SK-N-SH treated with all-trans-retinoic acid at 6 μM for 48 hours (cell line): Measurements from ENCODE around the gene TSSK2.

Source experiments
- ATAC-seq: fragments of 200-7000 bp; cut with Tn5 transposase; 3 replicates; pipeline ENCODE4 v1.9.1; 2020; ENCODE audit warnings: mild to moderate bottlenecking, moderate library complexity
- ARNTL ChIP-seq: fragments of 450-650 bp; formaldehyde crosslinking; IDR thresholded peaks from 2 replicates; pipeline ENCODE4 v1.5.0; 2020; ENCODE audit warnings: low read depth, mild to moderate bottlenecking, moderate library complexity, borderline replicate concordance
- CSDC2 ChIP-seq: fragments of 250-450 bp; sonication (Bioruptor Pico); IDR thresholded peaks from 2 replicates; pipeline ENCODE4 v1.5.0; 2020; ENCODE audit warnings: mild to moderate bottlenecking, moderate library complexity
- CSRNP3 ChIP-seq: fragments of 250-450 bp; sonication (Bioruptor Pico); IDR thresholded peaks from 2 replicates; pipeline ENCODE4 v1.5.1; 2021; ENCODE audit warnings: mild to moderate bottlenecking, moderate library complexity
- ESRRG ChIP-seq: fragments of 250-450 bp; sonication (Bioruptor Pico); IDR thresholded peaks from 2 replicates; pipeline ENCODE4 v1.6.1; 2021; ENCODE audit warnings: mild to moderate bottlenecking
- GLIS3 ChIP-seq: fragments of 250-450 bp; sonication (Bioruptor Pico); IDR thresholded peaks from 2 replicates; pipeline ENCODE4 v1.5.0; 2020; ENCODE audit warnings: mild to moderate bottlenecking, moderate library complexity
- ISL1 ChIP-seq: fragments of 250-450 bp; sonication (Bioruptor Pico); IDR thresholded peaks from 2 replicates; pipeline ENCODE4 v2.1.2; 2022; ENCODE audit warnings: mild to moderate bottlenecking, moderate library complexity
- OSR1 ChIP-seq: fragments of 250-450 bp; sonication (Bioruptor Pico); IDR thresholded peaks from 2 replicates; pipeline ENCODE4 v1.8.0; 2022; ENCODE audit warnings: moderate library complexity, mild to moderate bottlenecking, inconsistent platforms
- PATZ1 ChIP-seq: fragments of 250-450 bp; sonication (Bioruptor Pico); IDR thresholded peaks from 2 replicates; pipeline ENCODE4 v1.8.0; 2020; ENCODE audit warnings: mild to moderate bottlenecking, moderate library complexity, borderline replicate concordance
- POU6F1 ChIP-seq: fragments of 250-450 bp; sonication (Bioruptor Pico); IDR thresholded peaks from 2 replicates; pipeline ENCODE4 v1.8.0; 2021; ENCODE audit warnings: low read depth, mild to moderate bottlenecking, moderate library complexity, borderline replicate concordance
- PPARA ChIP-seq: fragments of 250-450 bp; sonication (Bioruptor Pico); IDR thresholded peaks from 2 replicates; pipeline ENCODE4 v1.5.0; 2020; ENCODE audit warnings: mild to moderate bottlenecking, borderline replicate concordance
- RARB ChIP-seq: fragments of 250-450 bp; sonication (Bioruptor Pico); IDR thresholded peaks from 2 replicates; pipeline ENCODE4 v1.8.0; 2021; ENCODE audit warnings: mild to moderate bottlenecking, moderate library complexity
- SNAI2 ChIP-seq: fragments of 250-450 bp; sonication (Bioruptor Pico); IDR thresholded peaks from 2 replicates; pipeline ENCODE4 v1.5.0; 2020; ENCODE audit warnings: mild to moderate bottlenecking, moderate library complexity
- TCF4 ChIP-seq: fragments of 250-450 bp; sonication (Bioruptor Pico); IDR thresholded peaks from 2 replicates; pipeline ENCODE4 v1.8.0; 2021; ENCODE audit warnings: mild to moderate bottlenecking, moderate library complexity, borderline replicate concordance
- TOX ChIP-seq: fragments of 250-450 bp; sonication (Bioruptor Pico); IDR thresholded peaks from 2 replicates; pipeline ENCODE4 v1.8.0; 2021; ENCODE audit warnings: mild to moderate bottlenecking, moderate library complexity, borderline replicate concordance
- TSHZ2 ChIP-seq: fragments of 250-450 bp; sonication (Bioruptor Pico); IDR thresholded peaks from 2 replicates; pipeline ENCODE4 v1.5.0; 2020; ENCODE audit warnings: mild to moderate bottlenecking, moderate library complexity
- ZC3H10 ChIP-seq: fragments of 250-450 bp; sonication (Bioruptor Pico); IDR thresholded peaks from 2 replicates; pipeline ENCODE4 v1.5.1; 2021; ENCODE audit warnings: mild to moderate bottlenecking, moderate library complexity
- ZFP3 ChIP-seq: fragments of 250-450 bp; sonication (Bioruptor Pico); IDR thresholded peaks from 2 replicates; pipeline ENCODE4 v1.5.0; 2020; ENCODE audit warnings: mild to moderate bottlenecking, moderate library complexity
- ZFP30 ChIP-seq: fragments of 450-650 bp; formaldehyde crosslinking; IDR thresholded peaks from 2 replicates; pipeline ENCODE4 v1.5.0; 2022; ENCODE audit warnings: mild to moderate bottlenecking, moderate library complexity
- ZNF565 ChIP-seq: fragments of 450-650 bp; formaldehyde crosslinking; conservative IDR thresholded peaks from 2 replicates; pipeline ENCODE4 v1.5.0; 2020; ENCODE audit warnings: low read depth, mild to moderate bottlenecking, moderate library complexity
- ZNF70 ChIP-seq: fragments of 450-650 bp; formaldehyde crosslinking; IDR thresholded peaks from 2 replicates; pipeline ENCODE4 v1.5.0; 2020; ENCODE audit warnings: mild to moderate bottlenecking, moderate library complexity
- ZNF8 ChIP-seq: fragments of 450-650 bp; formaldehyde crosslinking; IDR thresholded peaks from 2 replicates; pipeline ENCODE4 v1.5.0; 2020; ENCODE audit warnings: mild to moderate bottlenecking, moderate library complexity

Gene TSSK2

GRCh38 chr22:19122752-19123492, 8.2 kb upstream of the TSSK2 start:
- TF ChIP-seq RARB (CRISPR knock-in tag) (no peak), OSR1 (no peak), ZFP30 (CRISPR knock-in tag) (no peak)
- peak; percentile 53 for ATAC-seq

GRCh38 chr22:19123936-19124335, 7.2 kb upstream of the TSSK2 start:
- ATAC-seq: no peak
- no peak for TF ChIP-seq ESRRG (CRISPR knock-in tag)
- TF ChIP-seq TOX (CRISPR knock-in tag): no peak
- no peak for TF ChIP-seq PPARA (CRISPR knock-in tag)
- TF ChIP-seq ISL1 (CRISPR knock-in tag): no peak
- TF ChIP-seq ZFP30 (CRISPR knock-in tag): no peak
- no peak for TF ChIP-seq TSHZ2 (CRISPR knock-in tag)
- TF ChIP-seq PATZ1: no peak
- TF ChIP-seq OSR1: no peak
- no peak for TF ChIP-seq ZFP3
- TF ChIP-seq ZNF70 (CRISPR knock-in tag): no peak
- no peak for TF ChIP-seq ARNTL (CRISPR knock-in tag)
- no peak for TF ChIP-seq ZC3H10
- no peak for TF ChIP-seq SNAI2 (CRISPR knock-in tag)
- no peak for TF ChIP-seq CSDC2 (CRISPR knock-in tag)
- no peak for TF ChIP-seq CSRNP3
- no peak for TF ChIP-seq GLIS3 (CRISPR knock-in tag)
- no peak for TF ChIP-seq ZNF565 (CRISPR knock-in tag)

GRCh38 chr22:19124377-19124776, 6.7 kb upstream of the TSSK2 start:
- ATAC-seq: no peak
- no peak for TF ChIP-seq TCF4 (CRISPR knock-in tag)
- no peak for TF ChIP-seq ZNF8 (CRISPR knock-in tag)
- TF ChIP-seq ZFP3: no peak
- no peak for TF ChIP-seq POU6F1 (CRISPR knock-in tag)
- TF ChIP-seq PATZ1: no peak
- no peak for TF ChIP-seq TOX (CRISPR knock-in tag)
